A549 (cell line): Measurements from ENCODE around the gene SMTN. TPM values are rescaled to one million over a fixed set of nuclear protein-coding genes. Genes with fewer than 3 reads are reported as not detected.
"Not testable (repeated sequence)": the region's sequence is repeated elsewhere in the genome, so short reads cannot be mapped to it uniquely, and the experiment has no call there.

ENCODE experiments used
- ATAC-seq, 2 experiments: fragments of 200-7000 bp in 1 of 2; fragments of >200 bp in 1 of 2; cut with Nextera tagmentation in 1 of 2; cut with Tn5 transposase in 1 of 2; 3 replicates each; pipeline versions ENCODE4 v1.8.0 to v1.9.1; 2018 to 2020; ENCODE audit warnings: mild to moderate bottlenecking in 1 of 2, moderate library complexity in 1 of 2
- CTCF ChIA-PET: fragments of 300-600 bp; sonication (Branson Sonifier 250); formaldehyde crosslinking; extraction: SDS; loops from one replicate; lab custom pipeline; 2021; ENCODE audit warnings: antibody characterized with exemption, inconsistent platforms; lab: Yijun Ruan, JAX
- POLR2A ChIA-PET: fragments of 350-600 bp; formaldehyde crosslinking; extraction: SDS; loops from one replicate; lab custom pipeline; 2021; ENCODE audit warnings: antibody characterized with exemption, inconsistent platforms; lab: Yijun Ruan, JAX
- DNase-seq, 2 experiments: peaks; one replicate each; pipeline versions ENCODE4 v3.0.0 to v3.0.0-alpha.2; 2011 to 2016; ENCODE audit warnings: low read depth in 1 of 2, low spot score in 1 of 2
- FAIRE-seq: peaks from 2 replicates; lab custom pipeline; 2011; peaks lifted over from hg19 to GRCh38; lab: Jason Lieb, UNC
- H3K27ac ChIP-seq, 2 experiments: fragments of >200 bp; sonication (Bioruptor Twin); formaldehyde crosslinking; 3 replicates each; pipeline ENCODE4 v1.5.1; 2016 to 2017
- H3K4me1 ChIP-seq: fragments of >200 bp; sonication (Bioruptor Twin); formaldehyde crosslinking; 3 replicates; pipeline ENCODE4 v1.6.1; 2016
- H3K4me2 ChIP-seq: fragments of >200 bp; sonication (Bioruptor Twin); formaldehyde crosslinking; 3 replicates; pipeline ENCODE4 v1.6.1; 2016
- H3K4me3 ChIP-seq: fragments of >200 bp; sonication (Bioruptor Twin); formaldehyde crosslinking; 3 replicates; pipeline ENCODE4 v1.5.1; 2016
- H3K9me3 ChIP-seq: fragments of >200 bp; sonication (Bioruptor Twin); formaldehyde crosslinking; 3 replicates; pipeline ENCODE4 v1.6.1; 2016
- BHLHE40 ChIP-seq: IDR thresholded peaks from 2 replicates; pipeline ENCODE4 v1.6.1; 2012; ENCODE audit warnings: low read depth, low read length, inconsistent platforms
- CEBPB ChIP-seq, 2 experiments: fragments of >200 bp in 1 of 2; sonication (Bioruptor Twin) in 1 of 2; formaldehyde crosslinking in 1 of 2; IDR thresholded peaks; 2 replicates each; pipeline ENCODE4 v1.6.1; 2012 to 2016
- E2F6 ChIP-seq: IDR thresholded peaks from 2 replicates; pipeline ENCODE4 v1.6.1; 2012; ENCODE audit warnings: low read depth, borderline replicate concordance
- ELK1 ChIP-seq: fragments of 150-350 bp; IDR thresholded peaks from 2 replicates; pipeline ENCODE4 v1.6.1; 2014; ENCODE audit warnings: low read depth, mild to moderate bottlenecking, low read length
- EP300 ChIP-seq, 2 experiments: fragments of >200 bp; sonication (Bioruptor Twin); formaldehyde crosslinking; IDR thresholded peaks; 2 replicates in 1 of 2; 3 replicates in 1 of 2; pipeline ENCODE4 v1.6.1; 2016 to 2017
- ESRRA ChIP-seq: fragments of 150-350 bp; IDR thresholded peaks from 2 replicates; pipeline ENCODE4 v1.6.1; 2014; ENCODE audit warnings: mild to moderate bottlenecking, low read length, borderline replicate concordance
- FOSL2 ChIP-seq, 2 experiments: fragments of 450-650 bp in 1 of 2; fragments of >200 bp in 1 of 2; sonication (Bioruptor Twin) in 1 of 2; formaldehyde crosslinking; IDR thresholded peaks; 2 replicates each; pipeline versions ENCODE4 v1.5.0 to v1.6.1; 2016 to 2020; ENCODE audit warnings: mild to moderate bottlenecking in 1 of 2, moderate library complexity in 1 of 2
- GATA3 ChIP-seq: IDR thresholded peaks from 2 replicates; pipeline ENCODE4 v1.6.1; 2012; ENCODE audit warnings: borderline replicate concordance
- HDAC2 ChIP-seq: fragments of 200-600 bp; sonication (generic); IDR thresholded peaks from 2 replicates; pipeline ENCODE4 v1.6.1; 2016
- HMGXB4 ChIP-seq: fragments of 250-450 bp; sonication (Bioruptor Pico); IDR thresholded peaks from 2 replicates; pipeline ENCODE4 v1.5.0; 2021; ENCODE audit warnings: mild to moderate bottlenecking, moderate library complexity, borderline replicate concordance
- JUNB ChIP-seq: fragments of >200 bp; sonication (Bioruptor Twin); formaldehyde crosslinking; IDR thresholded peaks from 2 replicates; pipeline ENCODE4 v1.6.1; 2016
- KDM1A ChIP-seq: fragments of 200-600 bp; sonication (generic); IDR thresholded peaks from 2 replicates; pipeline ENCODE4 v1.6.1; 2016; ENCODE audit warnings: low read depth, mild to moderate bottlenecking
- NFE2L2 ChIP-seq: fragments of 150-350 bp; conservative IDR thresholded peaks from 2 replicates; pipeline ENCODE4 v1.6.1; 2014; ENCODE audit warnings: low read length
- NPAS2 ChIP-seq: fragments of 250-450 bp; sonication (Bioruptor Pico); IDR thresholded peaks from 2 replicates; pipeline ENCODE4 v1.8.0; 2022; ENCODE audit warnings: mild to moderate bottlenecking, moderate library complexity, borderline replicate concordance
- NR3C1 ChIP-seq: fragments of >200 bp; sonication (Bioruptor Twin); formaldehyde crosslinking; IDR thresholded peaks from 3 replicates; pipeline ENCODE4 v1.6.1; 2017
- RARB ChIP-seq: fragments of 250-450 bp; sonication (Bioruptor Pico); IDR thresholded peaks from 2 replicates; pipeline ENCODE4 v1.8.0; 2021; ENCODE audit warnings: mild to moderate bottlenecking, moderate library complexity
- RFX5 ChIP-seq: fragments of 450-650 bp; IDR thresholded peaks from 2 replicates; pipeline ENCODE4 v1.7.1; 2014; ENCODE audit warnings: antibody characterized with exemption, mild to moderate bottlenecking, moderate library complexity
- RNF2 ChIP-seq: fragments of 200-600 bp; sonication (generic); IDR thresholded peaks from 2 replicates; pipeline ENCODE4 v1.6.1; 2016; ENCODE audit warnings: low read depth, mild to moderate bottlenecking, antibody characterized with exemption, moderate library complexity, borderline replicate concordance
- SMC3 ChIP-seq: fragments of >200 bp; sonication (Bioruptor Twin); formaldehyde crosslinking; IDR thresholded peaks from 3 replicates; pipeline ENCODE4 v1.6.1; 2018; ENCODE audit warnings: inconsistent platforms
- TFCP2L1 ChIP-seq: fragments of 250-450 bp; sonication (Bioruptor Pico); IDR thresholded peaks from 2 replicates; pipeline ENCODE4 v1.5.0; 2021; ENCODE audit warnings: mild to moderate bottlenecking
- USF2 ChIP-seq: fragments of 450-650 bp; IDR thresholded peaks from 2 replicates; pipeline ENCODE4 v1.6.1; 2014; ENCODE audit warnings: antibody characterized with exemption
- ZC3H11A ChIP-seq: fragments of 450-650 bp; IDR thresholded peaks from 2 replicates; pipeline ENCODE4 v1.6.1; 2014; ENCODE audit warnings: antibody characterized with exemption, mild to moderate bottlenecking
- ZFP36 ChIP-seq: fragments of 450-650 bp; IDR thresholded peaks from 2 replicates; pipeline ENCODE4 v1.6.1; 2014; ENCODE audit warnings: borderline replicate concordance; ENCODE audit not compliant: partially characterized antibody
- ZNF302 ChIP-seq: fragments of 250-450 bp; sonication (Bioruptor Pico); IDR thresholded peaks from 2 replicates; pipeline ENCODE4 v1.9.0; 2021; ENCODE audit warnings: inconsistent platforms, mild to moderate bottlenecking, moderate library complexity
- WGBS: methylation state at CpG from one replicate; pipeline ENCODE4 v1.1.6; 2017; ENCODE audit errors: missing lambda C conversion rate; 5-methylcytosine and 5-hydroxymethylcytosine counted together
- polyA plus RNA-seq, 4 experiments: library from polyadenylated mRNA; depleted of rRNA in 3 of 4; stranded (reverse); fragments of >200 nt; fragmentation: RNase III in 1 of 4; extraction: RNeasy Plus Mini Kit Qiagen cat#74134 plus additional on column Dnase treatment in 1 of 4; gene quantifications; 2 replicates in 3 of 4; 3 replicates in 1 of 4; pipeline ENCODE4 v1.2.3, GENCODE V29; 2011 to 2017

SMTN gene
- polyA plus RNA-seq, 2 of the 4 experiments (the other 2 are of a cell fraction) = 12.7 to 33.1 TPM

GRCh38 chr22:31062566-31063230 lies 18.4 kb upstream of the SMTN start:
- no peak overlapping the region for H3K4me3 ChIP-seq
- peaks cover 26% of the 10 kb centered on the region for H3K4me1 ChIP-seq
- peak overlapping the region in 1 of 2 experiments; percentile 54; a peak in 1 of 6 replicates for H3K27ac ChIP-seq
- ATAC-seq (no peak), DNase-seq (no peak)
- no peak overlapping the region for H3K4me2 ChIP-seq
- H3K9me3 ChIP-seq = no peaks in the 10 kb centered on the region
- TF ChIP-seq FOSL2 (IDR thresholded peaks at IDR 0.05) (no peak), FOSL2 (CRISPR knock-in tag; IDR thresholded peaks at IDR 0.05) (peak; percentile 21; the same call in 1 of the 2 replicates), NR3C1 (no peak), CEBPB (IDR thresholded peaks at IDR 0.05) (no peak)
- TF ChIP-seq, all 56 proteins: peak for 1
- ChIA-PET POLR2A (no interaction called here), CTCF (interaction anchor here (1.4 to 2.2 kb wide), 2 partner anchors 17 to 20 kb away, joined by 6 to 9 read pairs; partner anchors contain the start of gene SMTN)
- FAIRE-seq = no peak
- WGBS = 84% methylated on average over 2 of the region's 2 CpGs

- POLR2A ChIA-PET = interaction anchor here (2.0 kb wide), 1 partner anchor 96 kb away, joined by 7 read pairs; the partner anchor contains the start of genes MORC2 and TUG1
- Histone ChIP-seq H3K4me3 (no peak overlapping the region), H3K27ac (peak overlapping the region in 1 of 2 experiments; percentile 60; a peak in 3 of 6 replicates), H3K9me3 (no peaks in the 10 kb centered on the region), H3K4me2 (peak overlapping the region; percentile 18; the same call in 2 of the 3 replicates)
- CTCF ChIA-PET = interaction anchor here (1.1 to 2.0 kb wide), 3 partner anchors 17 to 300 kb away, joined by 3 to 9 read pairs (median 4); partner anchors contain the start of gene SMTN
- ATAC-seq (no peak), DNase-seq (no peak)
- TF ChIP-seq ELK1 (no peak), FOSL2 (IDR thresholded peaks at IDR 0.05) (no peak), FOSL2 (CRISPR knock-in tag; IDR thresholded peaks at IDR 0.05) (no peak), USF2 (no peak), RFX5 (no peak), E2F6 (no peak), RNF2 (no peak), TFCP2L1 (CRISPR knock-in tag) (no peak), NPAS2 (no peak), EP300 (IDR thresholded peaks at IDR 0.05) (no peak), NFE2L2 (no peak), ESRRA (no peak), ZC3H11A (no peak), KDM1A (no peak), ZFP36 (no peak), RARB (CRISPR knock-in tag) (no peak), JUNB (no peak), BHLHE40 (no peak)
- TF ChIP-seq, all 56 proteins: peak for 0
- peaks cover 28% of the 10 kb centered on the region for H3K4me1 ChIP-seq
- whole genome bisulfite sequencing = 86% methylated on average over 6 of the region's 6 CpGs
- no peak for FAIRE-seq
These were observed 16.7 kb upstream of the SMTN start for GRCh38 chr22:31064369-31064768.

GRCh38 chr22:31068970-31069369 lies 12.1 kb upstream of the SMTN start:
- no peak for FAIRE-seq
- WGBS = 88% methylated on average over 11 of the region's 11 CpGs
- POLR2A ChIA-PET = no interaction called here

GRCh38 chr22:31069691-31070314 lies 11.3 kb upstream of the SMTN start:
- H3K4me1 ChIP-seq, H3K4me3 ChIP-seq, CTCF ChIA-PET, FAIRE-seq, H3K9me3 ChIP-seq, H3K4me2 ChIP-seq, DNase-seq: not testable (repeated sequence)
- POLR2A ChIA-PET = interaction anchor here (0.7 kb wide), 1 partner anchor 11 kb away, joined by 3 read pairs; the partner anchor contains the start of gene SMTN
- peak overlapping the region in 1 of 2 experiments; percentile 39; a peak in 2 of 6 replicates for H3K27ac ChIP-seq
- WGBS = 68% methylated on average over 6 of the region's 6 CpGs
- peak in 1 of 2 experiments; percentile 32; a peak in 2 of 6 replicates for ATAC-seq

More at GRCh38 chr22:31068970-31069369, 12.1 kb upstream of the SMTN start:
- DNase-seq (no peak), ATAC-seq (no peak)
- CTCF ChIA-PET = interaction anchor here (0.8 kb wide), 1 partner anchor 14 kb away, joined by 3 read pairs; no protein-coding TSS in a partner anchor
- Histone ChIP-seq H3K4me3 (no peak overlapping the region), H3K4me1 (peaks cover 8% of the 10 kb centered on the region; the same call in 1 of the 3 replicates), H3K27ac (no peak overlapping the region; a peak in 1 of 6 replicates), H3K9me3 (no peaks in the 10 kb centered on the region), H3K4me2 (no peak overlapping the region)
- TF ChIP-seq SMC3 = no peak
- no peak for TF ChIP-seq HMGXB4 (CRISPR knock-in tag)
- TF ChIP-seq NR3C1 = no peak
- TF ChIP-seq HDAC2 = no peak
- no peak for TF ChIP-seq KDM1A
- TF ChIP-seq RFX5 = no peak
- no peak for TF ChIP-seq GATA3
- no peak for TF ChIP-seq ZNF302 (CRISPR knock-in tag)
- TF ChIP-seq, all 56 proteins: peak for 0
